ENCODE results near the gene P3H3. TPM values are rescaled to one million over a fixed set of nuclear protein-coding genes. Genes with fewer than 3 reads are reported as not detected.
"Not testable (repeated sequence)": the region's sequence is repeated elsewhere in the genome, so short reads cannot be mapped to it uniquely, and the experiment has no call there.

The P3H3 gene
- total and polyA plus RNA-seq, 2 of the 4 experiments (the other 2 are of a cell fraction), result 27.8 to 83.9 TPM

DNA sequence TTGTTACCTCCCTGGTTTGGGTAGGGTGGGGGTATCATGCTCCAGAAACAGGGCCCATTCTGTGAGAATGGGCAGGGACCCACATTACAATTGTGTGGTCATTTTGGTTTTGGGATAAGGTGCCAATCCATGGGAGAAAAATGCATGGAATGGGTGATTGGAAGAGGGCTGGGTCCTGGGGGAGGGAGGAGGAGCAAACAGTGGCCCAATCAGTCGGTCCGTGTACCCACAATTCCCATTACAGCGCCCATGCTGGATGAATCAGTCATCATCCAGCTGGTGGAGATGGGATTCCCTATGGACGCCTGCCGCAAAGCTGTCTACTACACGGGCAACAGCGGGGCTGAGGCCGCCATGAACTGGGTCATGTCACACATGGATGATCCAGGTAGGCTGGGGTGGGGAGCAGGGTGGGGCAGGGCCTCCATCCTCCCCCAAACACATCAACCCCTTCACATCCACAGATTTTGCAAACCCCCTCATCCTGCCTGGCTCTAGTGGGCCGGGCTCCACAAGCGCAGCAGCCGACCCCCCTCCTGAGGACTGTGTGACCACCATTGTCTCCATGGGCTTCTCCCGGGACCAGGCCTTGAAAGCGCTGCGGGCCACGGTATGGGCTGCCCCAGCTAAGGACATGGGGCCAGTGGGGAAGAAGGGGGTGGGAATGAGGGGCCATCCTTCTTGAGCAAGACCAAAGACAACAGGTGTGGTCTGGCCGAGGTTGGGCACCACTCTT lies 35.5 kb downstream of the P3H3 start:
- intact Hi-C loops (cut with micrococcal nuclease), result no loop called here
- no TSS peak for BruUV-seq (replicated peaks)
- in situ Hi-C loops (cut with MboI; ENCODE audit: low sequenced_read_pairs), result no loop called here

GRCh38 chr12:6865307-6865706 lies 37.1 kb downstream of the P3H3 start:
- H3K18ac ChIP-seq (ENCODE audit: low read depth, low read length); H2AFZ ChIP-seq (replicated peaks; ENCODE audit: low read length, poor library complexity); H2AK5ac ChIP-seq (ENCODE audit: low read depth, low read length); H3K56ac ChIP-seq (ENCODE audit: extremely low read depth, insufficient read depth, low read length); H2BK15ac ChIP-seq (ENCODE audit: low read depth, low read length); H3K27ac ChIP-seq (ENCODE audit: insufficient read depth, low read length); POLR2A ChIA-PET (ENCODE audit: unreplicated experiment); H2BK5ac ChIP-seq (ENCODE audit: low read depth, low read length, poor library complexity, severe bottlenecking); H3K14ac ChIP-seq (replicated peaks; ENCODE audit: low read depth, low read length); H4K91ac ChIP-seq (ENCODE audit: insufficient read depth, low read depth, low read length); DNase-seq; H3K4me2 ChIP-seq (ENCODE audit: low read depth, low read length); H3K9me1 ChIP-seq (ENCODE audit: insufficient read depth, low read length); H3K23ac ChIP-seq (ENCODE audit: low read depth, low read length); dilution Hi-C loops (cut with HindIII; ENCODE audit: low sequenced_read_pairs, unreplicated experiment); H3K4ac ChIP-seq (ENCODE audit: low read depth, low read length); H4K8ac ChIP-seq (ENCODE audit: low read depth in 2 of 2, low read length in 2 of 2); H2BK20ac ChIP-seq (ENCODE audit: low read depth, low read length); BruUV-seq (replicated peaks); H3K27me3 ChIP-seq (ENCODE audit: control insufficient read depth, insufficient read depth, low read length); ATAC-seq (ENCODE audit: low read depth); CTCF ChIA-PET; H2BK120ac ChIP-seq (ENCODE audit: low read depth, low read length); H2AK9ac ChIP-seq (replicated peaks; ENCODE audit: low read depth, low read length, poor library complexity); H4K5ac ChIP-seq (ENCODE audit: low read depth, low read length); H3K9me3 ChIP-seq (ENCODE audit: control insufficient read depth, insufficient read depth, low read length); H3K9ac ChIP-seq (ENCODE audit: low read depth, low read length); H3K4me3 ChIP-seq (ENCODE audit: insufficient read depth, low read depth, low read length): not testable (repeated sequence)
- H4K20me1 ChIP-seq (ENCODE audit: insufficient read depth, low read length), result peaks cover 28% of the 10 kb centered on the region
- peaks cover 6 to 33% of the 10 kb centered on the region in 2 experiments for H3K79me1 ChIP-seq (ENCODE audit: low read depth in 1 of 2, low read length in 2 of 2)
- WGBS, 2 experiments (ENCODE audit: extremely low coverage in 2 of 2, insufficient read length in 1 of 2), result 100% methylated on average over 3 of the region's 5 CpGs; no CpG with 5 or more reads in 1 of the 2 experiments
- intact Hi-C loops (cut with micrococcal nuclease) (loop anchor here (5.0 kb wide), 1 partner anchor 772 kb away; no protein-coding TSS in a partner anchor), in situ Hi-C loops (cut with MboI; ENCODE audit: low sequenced_read_pairs) (loop anchor here (5.0 kb wide), 1 partner anchor 97 kb away; no protein-coding TSS in a partner anchor)
- H3K4me1 ChIP-seq (ENCODE audit: control insufficient read depth, insufficient read depth, low read length), result peaks cover 14% of the 10 kb centered on the region
- H3K36me3 ChIP-seq (ENCODE audit: control insufficient read depth, insufficient read depth, low read length), result peaks cover 59% of the 10 kb centered on the region

More for the DNA sequence above, 35.5 kb downstream of the P3H3 start:
- Histone ChIP-seq H3K18ac (ENCODE audit: low read depth, low read length) (no peak overlapping the region), H2AFZ (replicated peaks; ENCODE audit: low read length, poor library complexity) (no peak overlapping the region), H2AK9ac (replicated peaks; ENCODE audit: low read depth, low read length, poor library complexity) (no peak overlapping the region), H3K27ac (ENCODE audit: insufficient read depth, low read length) (no peak overlapping the region), H3K56ac (ENCODE audit: extremely low read depth, insufficient read depth, low read length) (no peak overlapping the region), H3K27me3 (ENCODE audit: control insufficient read depth, insufficient read depth, low read length) (no peaks in the 10 kb centered on the region), H4K91ac (ENCODE audit: insufficient read depth, low read depth, low read length) (no peak overlapping the region), H3K9me1 (ENCODE audit: insufficient read depth, low read length) (0 out of 2 replicates have a peak, but pooled peaks cover 7% of the 10 kb centered on the region), H2AK5ac (ENCODE audit: low read depth, low read length) (no peak overlapping the region), H3K9ac (ENCODE audit: low read depth, low read length) (no peak overlapping the region), H3K23ac (ENCODE audit: low read depth, low read length) (no peak overlapping the region), H3K4me2 (ENCODE audit: low read depth, low read length) (no peak overlapping the region), H3K14ac (replicated peaks; ENCODE audit: low read depth, low read length) (no peak overlapping the region), H4K20me1 (ENCODE audit: insufficient read depth, low read length) (peaks cover 12% of the 10 kb centered on the region), H4K8ac (ENCODE audit: low read depth in 2 of 2, low read length in 2 of 2) (no peak overlapping the region), H2BK20ac (ENCODE audit: low read depth, low read length) (no peak overlapping the region), H3K36me3 (ENCODE audit: control insufficient read depth, insufficient read depth, low read length) (peaks cover 58% of the 10 kb centered on the region), H2BK5ac (ENCODE audit: low read depth, low read length, poor library complexity, severe bottlenecking) (no peak overlapping the region), H3K4me3 (ENCODE audit: insufficient read depth, low read depth, low read length) (no peak overlapping the region), H3K79me1 (ENCODE audit: low read depth in 1 of 2, low read length in 2 of 2) (peaks cover 0 to 17% of the 10 kb centered on the region in 2 experiments; a peak in 3 of 4 replicates), H2BK15ac (ENCODE audit: low read depth, low read length) (no peak overlapping the region), H3K4ac (ENCODE audit: low read depth, low read length) (no peak overlapping the region), H3K4me1 (ENCODE audit: control insufficient read depth, insufficient read depth, low read length) (peaks cover 4% of the 10 kb centered on the region), H3K9me3 (ENCODE audit: control insufficient read depth, insufficient read depth, low read length) (no peaks in the 10 kb centered on the region), H2BK120ac (ENCODE audit: low read depth, low read length) (no peak overlapping the region), H4K5ac (ENCODE audit: low read depth, low read length) (no peak overlapping the region)
- DNase-seq (no peak), ATAC-seq (ENCODE audit: low read depth) (no peak)
- POLR2A ChIA-PET (ENCODE audit: unreplicated experiment), result interaction anchor here (1.1 kb wide), 1 partner anchor 11 kb away, joined by 3 read pairs; no protein-coding TSS in a partner anchor
- TF ChIP-seq, protein P1, sequence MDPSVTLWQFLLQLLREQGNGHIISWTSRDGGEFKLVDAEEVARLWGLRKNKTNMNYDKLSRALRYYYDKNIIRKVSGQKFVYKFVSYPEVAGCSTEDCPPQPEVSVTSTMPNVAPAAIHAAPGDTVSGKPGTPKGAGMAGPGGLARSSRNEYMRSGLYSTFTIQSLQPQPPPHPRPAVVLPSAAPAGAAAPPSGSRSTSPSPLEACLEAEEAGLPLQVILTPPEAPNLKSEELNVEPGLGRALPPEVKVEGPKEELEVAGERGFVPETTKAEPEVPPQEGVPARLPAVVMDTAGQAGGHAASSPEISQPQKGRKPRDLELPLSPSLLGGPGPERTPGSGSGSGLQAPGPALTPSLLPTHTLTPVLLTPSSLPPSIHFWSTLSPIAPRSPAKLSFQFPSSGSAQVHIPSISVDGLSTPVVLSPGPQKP (IDR thresholded peaks at IDR 0.05; ENCODE audit: borderline replicate concordance, low read depth, low read length), result no peak
- dilution Hi-C loops (cut with HindIII; ENCODE audit: low sequenced_read_pairs, unreplicated experiment), result no loop called here
- CTCF ChIA-PET, result no interaction called here
- 96% methylated on average over 5 of the region's 16 CpGs; no CpG with 5 or more reads in 1 of the 2 experiments for WGBS, 2 experiments (ENCODE audit: extremely low coverage in 2 of 2, insufficient read length in 1 of 2)
